ENCODE data around the gene STAG2. TPM values are rescaled to one million over a fixed set of nuclear protein-coding genes. Genes with fewer than 3 reads are reported as not detected.
"Not testable (repeated sequence)": the region's sequence is repeated elsewhere in the genome, so short reads cannot be mapped to it uniquely, and the experiment has no call there.

Gene STAG2
- total RNA-seq, 3 donors from 2014 or later = 60.2 to 91.1 (median 69.5) TPM

DNA sequence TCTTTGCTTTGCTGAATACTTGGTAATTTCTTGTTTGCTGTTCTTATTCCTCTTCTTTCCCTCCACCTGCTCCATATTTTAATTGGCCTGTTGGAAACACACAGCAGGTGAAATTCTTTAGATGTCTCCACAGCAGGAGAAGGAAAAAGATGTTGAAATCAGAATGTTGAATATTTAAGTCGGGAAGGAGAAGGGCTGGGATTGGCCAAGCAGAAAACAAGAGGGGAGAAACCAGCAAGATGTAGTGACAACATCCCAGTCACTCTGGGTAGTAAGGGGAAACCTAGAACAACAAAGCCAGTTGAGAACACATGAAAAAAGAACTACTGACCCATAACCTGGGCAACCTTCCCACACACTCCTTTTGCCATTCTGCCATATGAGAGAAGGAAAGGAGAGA, 37.3 kb upstream of the STAG2 start:
- intact Hi-C loops (cut with DNase I, micrococcal nuclease) = no loop called here
- DNase-seq = no peak
- H3K9me3 ChIP-seq = no peaks in the 10 kb centered on the region

DNA sequence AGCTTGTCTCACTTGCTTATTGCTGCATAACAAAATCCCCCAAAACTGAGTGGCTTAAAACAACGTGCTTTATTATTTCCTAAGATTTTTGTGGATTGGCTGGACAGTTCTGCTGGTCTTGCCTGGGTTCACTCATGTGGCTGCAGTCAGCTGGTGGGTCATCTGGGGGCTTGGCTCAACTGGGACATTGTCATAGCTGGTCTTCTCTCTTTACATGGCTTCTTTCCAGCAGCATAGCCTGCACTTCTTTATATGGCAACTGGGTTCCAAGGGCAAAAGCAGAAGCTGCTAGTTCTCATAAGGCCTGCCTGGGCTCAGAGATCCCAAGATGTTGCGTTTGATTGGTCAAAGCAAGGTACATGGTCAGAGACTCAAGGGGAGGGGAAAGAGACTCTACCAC, 33.7 kb upstream of the STAG2 start:
- TF ChIP-seq, protein P1, sequence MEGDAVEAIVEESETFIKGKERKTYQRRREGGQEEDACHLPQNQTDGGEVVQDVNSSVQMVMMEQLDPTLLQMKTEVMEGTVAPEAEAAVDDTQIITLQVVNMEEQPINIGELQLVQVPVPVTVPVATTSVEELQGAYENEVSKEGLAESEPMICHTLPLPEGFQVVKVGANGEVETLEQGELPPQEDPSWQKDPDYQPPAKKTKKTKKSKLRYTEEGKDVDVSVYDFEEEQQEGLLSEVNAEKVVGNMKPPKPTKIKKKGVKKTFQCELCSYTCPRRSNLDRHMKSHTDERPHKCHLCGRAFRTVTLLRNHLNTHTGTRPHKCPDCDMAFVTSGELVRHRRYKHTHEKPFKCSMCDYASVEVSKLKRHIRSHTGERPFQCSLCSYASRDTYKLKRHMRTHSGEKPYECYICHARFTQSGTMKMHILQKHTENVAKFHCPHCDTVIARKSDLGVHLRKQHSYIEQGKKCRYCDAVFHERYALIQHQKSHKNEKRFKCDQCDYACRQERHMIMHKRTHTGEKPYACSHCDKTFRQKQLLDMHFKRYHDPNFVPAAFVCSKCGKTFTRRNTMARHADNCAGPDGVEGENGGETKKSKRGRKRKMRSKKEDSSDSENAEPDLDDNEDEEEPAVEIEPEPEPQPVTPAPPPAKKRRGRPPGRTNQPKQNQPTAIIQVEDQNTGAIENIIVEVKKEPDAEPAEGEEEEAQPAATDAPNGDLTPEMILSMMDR (IDR thresholded peaks at IDR 0.05) = no peak
- no peak overlapping the region for H3K4me3 ChIP-seq
- intact Hi-C loops (cut with DNase I, micrococcal nuclease) = no loop called here
- H3K36me3 ChIP-seq (ENCODE audit: low read depth) = no peaks in the 10 kb centered on the region
- no peaks in the 10 kb centered on the region for H3K9me3 ChIP-seq
- DNase-seq (no peak), ATAC-seq (no peak)
- no peaks in the 10 kb centered on the region for H3K4me1 ChIP-seq (ENCODE audit: low read depth)

More for the DNA sequence above, 37.3 kb upstream of the STAG2 start:
- Histone ChIP-seq H3K4me3 (no peak overlapping the region), H3K4me1 (ENCODE audit: low read depth) (no peaks in the 10 kb centered on the region), H3K36me3 (ENCODE audit: low read depth) (no peaks in the 10 kb centered on the region)
- TF ChIP-seq, protein P1 (IDR thresholded peaks at IDR 0.05) = no peak
- no peak for ATAC-seq

DNA sequence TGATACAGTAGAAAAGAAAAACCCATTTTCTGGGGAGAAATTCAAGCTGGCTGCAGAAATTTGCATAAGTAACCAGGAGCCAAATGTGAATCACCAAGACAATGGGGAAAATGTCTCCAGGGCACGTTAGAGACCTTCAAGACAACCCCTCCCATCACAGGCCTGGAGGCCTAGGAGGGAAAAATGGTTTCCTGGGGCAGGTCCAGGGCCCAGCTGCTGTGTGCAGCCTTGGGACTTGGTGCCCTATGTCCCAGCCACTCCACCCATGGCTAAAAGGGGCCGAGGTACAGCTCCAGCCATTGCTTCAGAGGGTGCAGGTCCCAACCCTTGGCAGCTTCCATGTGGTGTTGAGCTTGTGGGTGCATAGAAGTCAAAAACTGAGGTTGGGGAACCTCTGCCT, 29.5 kb upstream of the STAG2 start:
- intact Hi-C loops (cut with DNase I, micrococcal nuclease); ATAC-seq; H3K9me3 ChIP-seq; H3K4me3 ChIP-seq; H3K4me1 ChIP-seq (ENCODE audit: low read depth); H3K36me3 ChIP-seq (ENCODE audit: low read depth); DNase-seq: not testable (repeated sequence)

DNA sequence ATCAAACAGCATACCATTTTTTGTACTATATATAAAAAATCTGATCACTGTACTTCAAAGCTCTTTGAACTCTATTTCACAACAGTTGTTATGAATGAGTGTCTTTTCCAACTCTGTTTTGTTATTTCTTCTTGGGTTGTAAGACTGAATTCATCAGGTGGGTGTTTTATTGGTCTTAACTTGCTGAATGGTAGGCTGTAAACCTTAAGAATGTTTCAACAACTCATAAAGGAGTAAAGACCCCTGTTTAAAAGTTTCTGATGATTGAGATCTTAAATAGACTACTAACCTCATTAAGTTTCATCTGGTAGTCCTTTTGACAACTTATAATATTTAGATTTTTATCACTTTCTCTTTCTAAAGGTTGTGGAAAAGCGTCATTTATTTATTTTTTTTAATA, 18.4 kb upstream of the STAG2 start:
- Histone ChIP-seq H3K4me1 (ENCODE audit: low read depth) (no peaks in the 10 kb centered on the region), H3K4me3 (no peak overlapping the region), H3K9me3 (no peaks in the 10 kb centered on the region), H3K36me3 (ENCODE audit: low read depth) (no peaks in the 10 kb centered on the region)
- DNase-seq = no peak
- intact Hi-C loops (cut with DNase I, micrococcal nuclease) = no loop called here
- TF ChIP-seq, protein P1 (IDR thresholded peaks at IDR 0.05) = no peak
- ATAC-seq = no peak

DNA sequence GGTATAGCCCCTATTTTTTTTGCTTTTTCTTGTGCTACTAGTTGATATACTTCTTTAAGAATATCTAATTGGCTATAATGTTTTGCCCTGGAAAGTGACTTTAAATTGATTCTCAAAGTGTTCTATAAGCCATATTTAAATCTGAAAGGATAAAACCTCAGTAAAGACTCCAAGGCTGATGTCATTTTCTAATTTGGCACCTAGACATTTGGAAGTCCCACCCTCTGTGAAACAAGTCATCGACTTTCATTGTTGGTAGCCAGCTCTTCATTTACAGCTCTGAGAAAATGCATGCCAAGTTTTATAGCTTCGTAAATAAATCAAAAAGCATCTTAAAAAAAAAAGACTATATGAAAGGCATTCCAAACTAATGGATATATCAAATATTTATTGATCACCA, 18.0 kb upstream of the STAG2 start:
- TF ChIP-seq, protein P1 (IDR thresholded peaks at IDR 0.05) = no peak
- H3K36me3 ChIP-seq (ENCODE audit: low read depth) = no peaks in the 10 kb centered on the region
- intact Hi-C loops (cut with DNase I, micrococcal nuclease) = no loop called here
- ATAC-seq (no peak), DNase-seq (no peak)
- H3K4me1 ChIP-seq (ENCODE audit: low read depth) = no peaks in the 10 kb centered on the region
- no peak overlapping the region for H3K4me3 ChIP-seq
- H3K9me3 ChIP-seq = no peaks in the 10 kb centered on the region

DNA sequence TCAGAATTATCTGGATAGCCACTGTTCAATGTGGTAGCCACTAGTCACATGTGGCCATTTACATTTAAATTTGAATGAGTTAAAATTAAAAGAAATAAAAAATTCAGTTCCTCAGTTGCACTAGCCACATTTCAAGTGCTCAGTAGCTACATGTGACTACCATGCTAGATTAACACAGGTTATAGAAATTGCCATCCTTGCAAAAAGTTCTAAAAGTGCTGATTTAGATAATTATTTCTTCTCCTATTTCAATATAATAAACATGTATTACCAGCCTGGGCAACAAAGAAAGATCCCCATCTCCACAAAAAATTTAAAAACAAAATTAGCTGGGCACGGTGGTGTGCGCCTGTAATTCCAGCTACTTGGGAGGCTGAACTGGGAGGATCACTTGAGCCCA, 11.7 kb upstream of the STAG2 start:
- no peaks in the 10 kb centered on the region for H3K4me1 ChIP-seq (ENCODE audit: low read depth)
- intact Hi-C loops (cut with DNase I, micrococcal nuclease) = no loop called here
- no peaks in the 10 kb centered on the region for H3K9me3 ChIP-seq
- DNase-seq = no peak
- TF ChIP-seq, protein P1 (IDR thresholded peaks at IDR 0.05) = no peak
- H3K36me3 ChIP-seq (ENCODE audit: low read depth) = no peaks in the 10 kb centered on the region
- H3K4me3 ChIP-seq = no peak overlapping the region
- no peak for ATAC-seq

All from mucosa of descending colon (tissue), 3 donors.